ENCODE results near the gene SNX24.
"Not testable (repeated sequence)": the region's sequence is repeated elsewhere in the genome, so short reads cannot be mapped to it uniquely, and the experiment has no call there.

Gene SNX24

GRCh38 chr5:122874179-122874875, 28.9 kb downstream of the SNX24 start:
- no peak for DNase-seq

GRCh38 chr5:122877518-122877917, 32.1 kb downstream of the SNX24 start:
- DNase-seq = no peak

GRCh38 chr5:122879076-122879475, 33.7 kb downstream of the SNX24 start:
- no peak for DNase-seq

DNA sequence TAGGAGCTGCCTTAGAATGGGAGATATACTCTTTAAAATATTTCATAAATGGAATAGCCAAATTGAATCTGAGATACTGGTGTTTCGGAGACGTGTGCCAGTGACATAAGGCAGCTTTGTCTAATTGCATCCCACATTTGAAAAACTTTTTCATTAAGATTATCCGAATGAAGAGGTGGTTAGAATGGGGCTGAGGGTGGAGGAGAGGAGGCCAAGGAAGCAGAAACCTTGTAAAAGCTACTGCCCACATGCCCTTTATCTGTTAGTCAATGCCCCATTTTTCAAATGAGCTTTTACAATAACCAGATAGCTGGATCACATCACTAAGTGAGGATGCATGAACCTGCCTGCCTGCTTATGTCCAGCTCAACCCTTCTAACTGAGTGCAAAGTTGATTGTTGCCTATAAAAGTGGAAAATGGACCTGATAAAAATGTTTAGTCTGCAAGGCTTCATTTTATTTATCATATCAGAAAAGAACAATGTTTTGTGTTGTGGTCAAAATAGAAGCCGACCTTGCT, 34.8 kb downstream of the SNX24 start:
- no peak for DNase-seq

GRCh38 chr5:122880749-122881148, 35.3 kb downstream of the SNX24 start:
- DNase-seq = no peak

GRCh38 chr5:122882831-122883230, 37.4 kb downstream of the SNX24 start:
- DNase-seq = no peak

DNA sequence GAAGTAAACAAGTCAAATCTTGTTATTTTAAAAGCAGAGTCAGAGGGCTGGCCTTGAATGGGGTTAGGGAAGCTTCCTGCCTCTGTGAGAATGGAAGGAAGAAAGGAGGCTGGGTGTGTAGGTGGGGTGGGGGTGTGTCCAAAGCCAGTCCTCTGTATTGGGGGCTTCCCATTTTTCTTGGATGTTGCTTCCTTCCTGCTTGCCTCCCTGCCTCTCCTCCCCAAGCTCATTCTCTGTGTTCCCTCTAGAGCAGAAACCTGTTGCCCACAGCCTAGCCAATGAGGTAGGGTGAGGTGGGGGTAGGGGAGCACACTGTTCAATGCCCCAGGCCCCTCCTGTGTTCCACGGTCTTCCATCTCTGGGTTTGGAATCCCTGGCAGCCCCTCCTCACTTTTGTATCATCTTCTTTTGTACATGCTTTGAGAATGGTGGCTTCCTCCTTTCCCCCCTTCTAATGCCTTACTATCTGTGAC, 39.7 kb downstream of the SNX24 start:
- no peak for DNase-seq

- DNase-seq = no peak
These were observed 40.5 kb downstream of the SNX24 start for GRCh38 chr5:122885891-122886290.

GRCh38 chr5:122895141-122895540, 49.7 kb downstream of the SNX24 start:
- no peak for DNase-seq

- peak; percentile 6 for DNase-seq
These were observed 51.3 kb downstream of the SNX24 start for GRCh38 chr5:122896598-122897282.

- DNase-seq = no peak
These were observed 51.8 kb downstream of the SNX24 start for GRCh38 chr5:122897283-122897602.

GRCh38 chr5:122901346-122901745, 55.9 kb downstream of the SNX24 start:
- no peak for DNase-seq

GRCh38 chr5:122902263-122902662, 56.9 kb downstream of the SNX24 start:
- peak; percentile 10 for DNase-seq

- DNase-seq = no peak
These were observed 61.4 kb downstream of the SNX24 start for GRCh38 chr5:122906768-122907167.

GRCh38 chr5:122907276-122907675, 61.9 kb downstream of the SNX24 start:
- DNase-seq = no peak

GRCh38 chr5:122908108-122908507, 62.7 kb downstream of the SNX24 start:
- DNase-seq = no peak

GRCh38 chr5:122908662-122909061, 63.2 kb downstream of the SNX24 start:
- no peak for DNase-seq

- DNase-seq = no peak
These were observed 64.2 kb downstream of the SNX24 start for GRCh38 chr5:122909470-122910100.

- not testable (repeated sequence) for DNase-seq
These were observed 68.0 kb downstream of the SNX24 start for GRCh38 chr5:122913436-122913835.

DNA sequence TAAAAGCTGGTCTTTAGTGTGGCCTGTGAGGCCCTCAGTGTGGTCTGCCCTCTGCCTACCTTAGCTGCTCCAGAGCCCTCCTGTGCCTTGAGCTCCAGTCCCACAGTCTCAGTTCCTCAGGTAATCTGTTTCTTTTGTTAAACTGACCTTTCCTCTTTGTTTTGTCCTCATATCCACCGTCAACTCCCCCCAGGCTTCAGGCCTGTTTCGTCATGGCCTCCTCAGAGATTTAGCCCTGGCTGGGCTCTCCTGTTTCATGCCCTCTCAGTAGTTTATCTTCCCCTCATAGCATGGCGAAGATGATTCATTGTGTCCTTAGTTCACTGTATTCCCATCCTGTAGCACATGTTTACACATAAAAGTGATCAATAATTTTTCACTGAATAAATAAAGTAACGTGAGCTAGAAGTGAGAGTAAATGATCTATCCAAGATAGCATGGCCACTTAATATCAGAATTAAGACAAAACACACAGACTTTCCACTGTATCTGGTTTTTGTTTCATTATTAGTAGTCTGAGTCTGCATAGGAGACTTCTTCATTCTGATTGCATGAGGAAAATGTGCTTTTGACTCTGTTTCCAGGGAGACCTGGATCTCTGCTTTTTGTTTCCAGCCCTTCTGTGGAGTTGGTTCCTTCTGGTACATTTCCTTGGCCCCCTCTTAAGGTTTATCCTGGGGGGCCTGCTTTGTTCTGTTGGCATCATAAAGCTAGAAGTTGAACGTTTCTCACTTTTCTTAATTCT, 70.5 kb downstream of the SNX24 start:
- DNase-seq = no peak

DNA sequence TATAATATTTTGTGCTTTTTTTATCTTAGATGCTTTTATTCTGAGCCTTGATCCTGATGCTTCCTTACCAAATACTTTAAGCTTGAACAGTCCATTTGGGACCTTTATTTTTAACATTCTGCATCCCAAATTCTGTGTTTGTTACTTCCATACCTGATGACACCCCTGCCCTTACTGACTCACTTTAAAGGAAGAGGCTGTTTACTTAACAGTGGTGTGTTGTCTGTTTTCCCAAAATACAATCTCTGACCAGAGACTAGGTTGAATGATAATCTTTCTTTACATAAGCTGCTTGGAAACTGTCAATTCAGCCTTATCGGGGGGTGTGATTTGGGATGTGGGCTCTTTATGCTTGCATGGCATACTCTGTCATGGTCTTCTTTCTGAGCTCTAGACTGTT, 71.1 kb downstream of the SNX24 start:
- DNase-seq = no peak

GRCh38 chr5:122919969-122920368, 74.6 kb downstream of the SNX24 start:
- DNase-seq = no peak

- DNase-seq = no peak
These were observed 76.4 kb downstream of the SNX24 start for GRCh38 chr5:122921826-122922225.
